Eye (tissue), 1 donor: Measurements from ENCODE around the gene ECM2.
A peak's percentile ranks its signal among the peaks of the same experiment; 100 is the strongest.

Experiments
- DNase-seq: peaks from one replicate; pipeline ENCODE4 v3.0.0-alpha.2; 2015

The ECM2 gene

DNA sequence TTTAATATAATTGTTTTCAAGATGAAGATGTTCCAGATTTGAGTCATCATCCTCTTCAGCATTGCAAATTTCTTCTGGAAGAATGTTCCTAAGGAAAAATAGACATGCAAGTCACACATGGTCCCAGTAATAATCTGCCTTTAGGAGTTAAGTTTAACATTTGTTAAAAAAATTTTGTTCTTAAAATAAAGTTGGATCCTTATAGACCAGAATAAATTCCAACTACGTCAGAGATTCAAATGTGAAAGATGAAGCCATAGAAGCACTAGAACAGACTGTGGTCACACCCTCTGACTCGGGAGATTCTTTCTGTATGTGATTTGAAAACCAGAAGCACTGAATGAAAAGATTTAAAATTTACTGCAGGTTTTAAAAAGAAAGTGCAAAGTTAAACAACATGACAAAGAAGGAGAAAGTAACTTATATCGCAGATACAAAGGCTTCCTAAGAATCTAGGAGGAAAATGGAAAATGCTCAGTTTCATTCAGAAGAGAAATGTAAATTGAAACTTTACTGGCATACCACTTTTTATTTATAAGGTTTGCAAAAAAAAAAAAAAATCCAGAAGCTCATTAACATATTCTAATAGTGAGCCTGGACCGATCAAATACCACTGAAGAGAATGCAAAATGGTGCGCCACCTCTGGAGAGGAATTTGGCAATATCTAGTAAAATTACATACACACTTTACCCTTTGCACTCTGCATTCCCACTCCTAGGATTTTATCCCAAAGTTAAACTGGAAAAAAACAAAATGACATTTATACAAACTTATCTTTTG is 39.2 kb downstream of the ECM2 start:
- DNase-seq: no peak

DNA sequence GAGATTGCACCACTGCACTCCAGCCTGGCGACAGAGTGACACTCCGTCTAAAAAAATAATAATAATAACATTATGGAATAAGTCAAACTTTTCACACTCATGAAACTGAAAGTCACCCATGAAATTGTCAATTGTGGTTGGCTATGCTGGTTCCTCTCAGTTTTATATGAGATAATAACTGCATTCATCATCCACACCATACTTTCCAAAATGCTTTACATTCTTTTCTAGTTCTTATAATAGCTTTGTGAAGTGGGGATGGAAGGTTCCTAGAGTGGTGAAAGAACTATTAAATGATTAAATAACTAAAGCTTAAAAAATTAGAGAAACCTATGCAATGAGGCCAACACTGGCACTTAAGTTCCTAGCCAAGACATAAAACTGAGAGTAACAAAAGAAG is 40.9 kb downstream of the ECM2 start:
- DNase-seq: no peak

DNA sequence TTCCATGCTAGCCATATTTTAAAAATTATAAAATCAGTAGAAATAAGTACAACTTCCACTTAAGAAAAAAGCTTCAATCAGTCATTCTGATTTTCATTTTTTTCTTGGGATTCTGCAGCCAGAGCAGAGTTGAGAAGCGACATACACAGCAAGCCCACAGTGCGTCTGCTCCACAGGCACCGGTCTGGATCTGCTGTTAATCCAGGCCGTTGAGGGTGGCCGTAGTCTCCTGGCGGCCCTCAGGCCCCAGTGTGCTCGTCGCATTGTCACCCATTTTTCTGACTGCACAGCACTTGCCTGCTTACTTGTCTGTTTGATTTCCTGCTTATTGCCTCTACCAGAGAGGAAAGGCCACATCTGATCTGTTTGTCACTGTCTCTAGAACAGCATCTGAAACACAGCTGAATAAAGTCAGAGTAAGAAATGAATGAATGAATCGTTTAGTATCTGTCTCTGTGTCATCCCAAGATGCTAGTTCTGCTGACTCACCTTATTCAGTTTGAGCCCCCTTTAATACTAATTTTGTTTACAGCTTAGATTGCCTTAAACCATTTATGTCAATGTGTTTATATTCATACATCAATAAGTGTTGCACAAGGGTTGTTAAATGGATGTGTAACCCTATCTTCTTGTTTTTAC is 41.9 kb downstream of the ECM2 start:
- no peak for DNase-seq

DNA sequence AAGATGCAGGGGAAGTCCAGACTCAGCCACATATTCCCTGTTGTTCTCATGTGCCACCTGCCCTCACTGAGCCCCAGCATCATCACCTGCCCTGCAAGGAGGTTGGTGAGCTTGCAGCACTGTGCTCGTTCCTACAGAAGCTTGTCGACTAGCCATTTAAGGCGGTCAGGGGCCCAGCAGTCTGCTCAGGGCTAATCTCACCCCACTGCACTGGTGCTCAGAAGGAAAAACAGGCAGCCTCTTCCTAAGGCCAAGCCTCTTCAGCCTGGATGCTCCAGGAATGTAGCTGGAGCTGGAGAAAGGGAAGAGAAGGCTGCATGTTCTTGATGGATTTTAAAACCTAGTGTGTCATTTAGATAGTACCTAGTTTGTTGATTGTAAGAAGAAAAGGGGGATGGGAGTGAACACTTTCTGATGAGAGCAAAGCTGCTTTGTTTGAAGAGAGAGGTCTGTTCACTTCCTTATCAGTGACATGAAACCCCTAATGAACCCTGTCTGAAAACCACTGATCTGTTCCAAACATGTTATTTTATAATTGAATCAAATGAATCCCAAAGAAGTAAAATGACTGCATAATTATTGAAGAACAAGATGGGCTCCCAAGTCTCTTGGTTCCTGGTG is 42.9 kb downstream of the ECM2 start:
- no peak for DNase-seq

DNA sequence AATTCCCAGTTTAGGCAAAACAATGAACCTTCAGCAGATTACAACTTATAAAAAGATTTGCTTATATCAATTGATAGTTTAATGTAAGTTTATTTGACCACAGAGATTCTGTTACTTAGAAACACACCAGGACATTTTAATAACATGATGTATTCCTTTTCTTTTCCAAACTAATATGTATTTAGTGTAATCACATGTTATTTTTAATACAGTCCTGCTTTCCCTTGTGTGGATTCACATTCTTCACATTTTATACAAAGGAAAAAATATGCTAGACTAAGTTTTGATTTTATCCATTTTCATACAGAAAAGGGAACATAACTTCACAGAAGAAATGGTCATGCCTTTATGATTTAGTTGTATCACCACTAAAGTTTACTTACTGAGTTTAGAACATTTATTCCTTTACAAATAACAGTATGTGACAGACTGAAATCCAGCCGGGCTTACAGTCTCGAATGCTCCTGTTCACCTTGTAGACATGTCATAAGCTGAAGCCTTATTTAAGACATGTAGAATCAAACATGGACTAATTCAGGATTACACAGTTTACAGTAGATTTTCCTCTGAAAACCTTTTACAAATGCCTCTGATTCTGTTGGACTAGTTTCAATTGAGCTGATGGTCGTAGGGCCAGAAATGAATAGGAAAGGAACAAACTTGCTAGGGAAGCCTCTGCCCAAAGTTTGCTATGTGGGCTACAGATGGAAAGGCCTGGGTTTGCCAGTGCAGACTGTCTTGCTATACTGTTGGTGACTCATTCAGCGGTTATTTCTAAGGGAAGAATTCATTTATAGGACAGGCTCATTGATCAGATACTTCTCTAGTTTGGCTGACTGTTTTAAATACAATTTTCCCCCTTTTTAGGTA is 46.9 kb downstream of the ECM2 start:
- DNase-seq: no peak

DNA sequence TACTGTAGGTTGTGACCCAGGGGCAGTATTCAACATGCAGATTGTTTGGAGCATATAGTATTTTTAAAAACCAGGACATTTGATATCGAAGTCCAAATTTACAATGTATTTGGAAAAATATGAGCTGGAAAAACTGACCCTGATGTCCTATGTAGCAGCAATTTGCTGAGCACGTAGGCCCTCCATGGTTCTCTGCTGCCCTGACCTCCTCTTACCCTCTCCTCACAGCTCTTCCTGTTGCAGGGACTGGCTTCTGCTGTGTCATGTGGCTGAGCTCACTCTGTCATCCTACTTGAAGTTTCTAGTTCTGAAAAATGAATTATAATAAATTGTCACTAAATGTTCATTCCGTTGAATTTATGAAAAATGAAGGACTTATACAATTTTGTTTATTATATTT is 49.4 kb downstream of the ECM2 start:
- no peak for DNase-seq

DNA sequence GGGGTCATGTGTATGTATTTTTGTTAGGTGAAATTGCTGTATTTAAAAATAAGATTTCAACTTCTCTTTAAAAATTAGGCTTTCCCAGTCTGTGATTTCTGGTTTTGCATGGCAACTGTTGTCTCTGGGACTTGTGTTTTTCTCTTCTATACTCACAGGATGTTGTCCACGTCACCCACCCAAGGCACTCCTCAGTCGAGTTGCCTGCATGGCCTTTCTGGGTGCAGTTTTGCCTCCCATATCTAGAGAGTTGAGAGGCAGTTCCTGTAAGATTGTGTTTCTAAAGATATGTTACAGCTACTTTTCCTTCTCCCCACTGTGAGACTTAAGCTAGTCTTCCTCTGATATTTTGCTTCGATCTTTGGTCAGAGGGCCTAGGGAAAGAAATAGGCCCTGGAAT is 51.2 kb downstream of the ECM2 start:
- DNase-seq: no peak

DNA sequence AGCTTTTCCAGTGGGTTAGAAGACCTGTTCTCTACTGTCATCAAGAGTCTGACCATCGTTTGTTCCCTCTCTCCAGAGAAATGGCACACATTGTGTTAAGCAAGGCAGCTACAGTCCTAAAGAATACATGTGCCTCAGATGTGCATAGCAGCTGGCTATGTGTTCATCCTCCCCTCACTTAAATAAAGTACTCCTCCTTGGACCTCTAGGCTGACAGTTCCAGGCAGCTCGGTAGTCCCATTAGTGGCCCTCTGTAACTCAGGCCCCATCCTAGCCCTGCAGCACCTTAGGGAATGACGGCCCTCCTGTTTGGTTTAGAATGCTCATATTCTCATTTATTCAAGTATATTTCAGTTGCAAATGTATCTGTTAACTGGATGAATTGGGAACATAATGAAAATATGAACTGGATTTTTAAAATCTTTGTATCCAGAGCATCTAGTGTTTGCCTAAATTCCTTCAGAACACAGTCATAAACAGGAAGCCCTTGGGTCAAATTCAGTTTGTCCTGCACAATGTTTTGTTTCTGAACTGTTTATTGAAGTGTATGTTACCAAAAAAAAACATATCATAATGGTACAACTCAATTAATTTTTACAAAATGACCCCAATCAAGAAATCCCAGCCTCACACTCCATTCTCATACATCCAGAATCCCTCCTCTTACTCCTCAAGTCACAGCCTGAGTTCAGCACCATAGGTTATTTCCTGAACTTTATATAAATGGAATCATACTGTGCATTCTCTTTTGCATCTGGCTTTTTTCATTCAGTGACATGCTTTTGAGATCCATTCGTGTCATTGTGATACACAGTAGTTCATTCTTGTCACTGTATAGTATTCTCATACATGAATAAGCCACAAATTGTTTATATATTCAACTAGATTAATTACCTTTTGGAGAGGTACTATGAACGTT is 51.9 kb downstream of the ECM2 start:
- no peak for DNase-seq

DNA sequence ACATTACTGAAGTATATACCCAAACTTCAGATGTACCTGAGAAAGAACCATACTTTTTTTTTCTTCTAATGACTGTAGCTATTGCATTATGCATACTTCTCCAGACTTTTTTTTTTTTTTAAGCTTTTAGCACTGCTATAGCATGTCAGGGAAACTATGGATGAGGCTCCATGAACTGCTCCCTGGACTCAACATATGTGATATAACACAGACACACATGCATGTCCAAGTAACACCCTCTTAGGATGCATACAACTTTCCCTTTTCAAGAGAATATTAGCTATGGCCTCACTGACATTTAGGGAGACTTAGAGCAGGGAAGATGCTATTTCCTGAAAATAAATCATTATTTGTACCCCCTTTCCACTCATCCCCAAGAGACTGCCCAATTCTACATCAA is 53.0 kb downstream of the ECM2 start:
- DNase-seq: no peak

DNA sequence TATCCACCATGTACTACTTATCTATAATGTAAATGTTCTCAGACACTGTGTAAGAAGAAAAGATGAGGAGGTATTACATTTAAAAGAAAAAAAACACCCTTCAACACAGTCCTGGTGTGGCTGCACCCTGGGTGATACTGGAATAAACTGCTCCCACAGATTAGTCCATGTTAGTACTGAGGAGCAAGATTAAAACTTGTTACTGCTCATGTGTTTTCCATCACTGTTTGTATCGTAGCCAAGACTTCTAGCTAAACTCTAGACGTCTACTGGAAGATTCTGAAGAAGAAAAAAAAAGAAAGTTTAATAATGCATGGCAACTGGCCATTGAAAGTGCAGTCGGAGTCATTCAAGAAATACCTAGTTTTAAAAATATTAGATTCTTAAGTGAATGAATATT is 53.5 kb downstream of the ECM2 start, which contains the start of gene ASPN:
TSS of gene ASPN (minus strand) at position 178 of the 400 bp plus-strand sequence.
- DNase-seq: peak; percentile 77

DNA sequence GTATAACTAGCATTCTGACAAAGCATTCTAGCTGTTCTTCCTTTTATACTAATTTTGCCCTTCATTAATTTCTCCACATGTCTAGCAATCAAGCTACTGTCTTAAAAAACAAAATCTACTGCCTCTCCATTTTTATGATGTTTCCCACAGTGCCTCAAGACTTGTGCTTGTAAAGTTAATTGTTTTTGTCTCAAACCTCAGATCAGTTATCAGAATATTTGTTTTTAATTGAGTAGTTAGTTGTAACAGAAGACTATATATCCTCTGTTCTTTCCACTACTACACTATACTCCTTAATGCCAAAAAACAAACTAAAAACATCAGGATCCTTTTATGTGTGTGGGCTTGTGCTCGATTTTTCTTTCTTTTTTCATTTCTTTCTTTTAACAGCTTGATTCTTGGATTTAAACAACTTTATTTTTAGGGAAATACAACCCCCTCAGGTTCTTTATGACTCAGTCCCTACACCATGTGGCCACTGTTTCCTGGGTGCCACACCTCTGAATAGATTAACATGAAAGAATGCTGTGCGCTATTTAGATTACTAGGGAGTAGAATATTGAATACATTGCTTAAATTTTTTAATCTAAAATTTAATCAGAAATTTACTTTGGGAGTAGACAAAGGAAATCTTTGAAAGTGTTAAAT is 54.7 kb downstream of the ECM2 start:
- DNase-seq: no peak

DNA sequence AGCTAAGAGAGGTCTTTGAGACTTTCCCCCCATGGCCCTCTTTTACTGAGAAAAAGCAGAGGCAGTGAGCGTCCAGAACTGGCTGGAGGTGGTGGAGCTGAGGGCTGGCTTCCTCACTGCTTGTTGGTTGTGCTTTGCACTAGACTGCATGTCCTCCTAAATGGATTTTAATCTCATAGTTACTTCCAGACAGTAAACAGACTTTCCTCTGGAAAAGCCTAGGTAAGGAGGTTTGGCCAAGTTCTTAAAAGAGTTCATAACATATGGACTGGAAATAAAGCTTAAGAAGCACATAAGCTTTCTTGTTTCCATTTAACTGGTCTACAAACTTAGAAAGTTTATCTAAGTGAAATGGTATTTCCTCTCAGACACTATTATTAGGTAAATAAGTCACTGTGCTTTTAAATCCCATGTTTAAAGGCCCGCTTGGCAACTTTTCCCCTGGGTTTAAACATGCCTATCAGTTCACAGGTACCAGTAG is 55.5 kb downstream of the ECM2 start:
- peak; percentile 23 for DNase-seq

DNA sequence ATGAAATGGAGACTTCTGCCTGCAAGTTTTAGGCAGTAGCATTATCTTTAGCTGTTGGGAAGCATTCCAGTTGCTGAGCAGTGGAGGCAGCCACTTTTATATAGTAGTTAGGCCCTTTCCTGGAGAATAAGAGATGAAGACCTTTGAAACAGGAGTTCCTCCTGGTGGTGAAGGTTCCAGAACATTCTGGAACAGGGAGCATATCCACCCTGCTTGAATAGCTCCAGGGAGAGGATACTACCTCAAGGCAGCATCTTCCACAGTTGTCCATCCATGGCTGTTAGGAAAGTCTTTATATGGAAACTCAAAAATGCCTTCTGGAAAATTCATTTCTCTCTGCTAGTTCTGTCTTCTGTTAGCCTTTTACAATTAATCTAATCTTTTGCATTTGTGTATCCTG is 56.4 kb downstream of the ECM2 start:
- no peak for DNase-seq

DNA sequence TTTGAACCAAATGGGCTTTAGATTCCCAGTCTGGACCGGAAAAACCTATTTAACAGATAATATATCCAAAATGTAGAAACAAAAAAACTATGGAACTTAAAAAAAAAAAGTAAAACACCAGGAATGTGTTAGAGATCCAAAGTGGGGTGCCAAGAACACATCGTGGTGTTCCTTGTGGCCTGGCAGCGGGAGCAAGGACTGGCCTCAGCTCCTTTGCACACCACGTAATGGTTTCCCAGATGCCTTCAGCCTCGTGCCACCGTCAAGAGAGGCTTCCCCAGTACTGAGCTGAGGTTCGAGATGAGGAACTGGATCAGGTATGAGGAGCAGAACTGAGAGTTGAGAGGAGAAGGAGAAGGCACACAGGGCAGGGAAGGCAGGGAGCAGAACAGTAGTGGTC is 57.0 kb downstream of the ECM2 start:
- no peak for DNase-seq

DNA sequence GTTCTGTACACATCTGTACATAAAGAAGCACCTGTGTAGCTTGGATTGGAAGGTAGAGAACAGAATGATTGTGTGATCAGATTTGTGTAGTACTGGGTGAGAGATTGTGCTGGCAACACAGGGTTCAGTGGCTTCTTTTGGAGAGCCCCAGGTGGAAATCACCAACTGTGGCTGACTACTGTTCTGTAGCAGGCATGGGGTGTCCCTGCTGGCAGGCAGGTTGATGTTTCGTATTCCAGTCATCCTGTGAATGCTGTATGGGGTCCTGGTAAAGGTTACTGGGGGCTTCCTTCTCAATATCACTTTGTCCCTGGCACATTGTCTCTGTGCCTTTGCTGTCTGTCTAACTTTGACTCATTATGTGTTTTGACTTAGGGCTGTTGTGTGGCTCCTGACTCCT is 58.8 kb downstream of the ECM2 start:
- no peak for DNase-seq

DNA sequence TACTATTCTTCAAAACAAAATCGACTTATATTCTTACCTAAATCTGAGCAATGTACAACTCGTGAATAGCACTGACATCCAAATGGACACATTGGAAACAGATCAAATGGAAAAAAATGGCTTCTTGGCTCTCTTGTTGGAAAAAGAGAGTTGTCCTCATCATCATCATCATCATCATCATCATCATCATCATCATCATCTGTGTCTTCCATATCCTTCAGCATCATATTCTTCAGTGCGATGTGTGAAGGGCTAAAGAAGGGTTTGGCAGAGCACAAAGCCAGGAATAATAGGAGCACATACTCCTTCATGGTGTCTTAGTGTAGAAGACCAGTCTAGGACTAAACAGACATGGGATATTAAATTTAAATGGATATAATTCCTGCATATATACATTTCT is 61.2 kb downstream of the ECM2 start:
- DNase-seq: no peak

DNA sequence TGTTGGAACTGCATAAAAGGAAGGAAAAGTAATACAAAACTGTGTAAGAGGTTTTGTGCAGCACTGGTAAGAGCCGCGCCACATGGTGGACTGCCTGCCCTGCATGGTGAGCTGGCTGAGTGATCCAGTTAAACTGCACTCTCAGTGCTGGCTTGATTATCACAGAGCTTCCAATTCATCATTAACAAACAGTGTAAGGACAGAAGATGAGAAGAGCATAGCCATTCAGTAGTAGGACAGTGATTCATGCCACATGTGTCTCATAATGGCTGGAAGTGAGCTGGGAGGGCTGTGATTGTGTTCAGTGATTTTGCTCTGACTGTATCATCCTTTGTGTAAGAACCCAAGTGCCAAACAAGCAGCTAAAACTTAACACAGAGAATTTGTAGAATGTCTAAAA is 67.6 kb downstream of the ECM2 start:
- DNase-seq: no peak

DNA sequence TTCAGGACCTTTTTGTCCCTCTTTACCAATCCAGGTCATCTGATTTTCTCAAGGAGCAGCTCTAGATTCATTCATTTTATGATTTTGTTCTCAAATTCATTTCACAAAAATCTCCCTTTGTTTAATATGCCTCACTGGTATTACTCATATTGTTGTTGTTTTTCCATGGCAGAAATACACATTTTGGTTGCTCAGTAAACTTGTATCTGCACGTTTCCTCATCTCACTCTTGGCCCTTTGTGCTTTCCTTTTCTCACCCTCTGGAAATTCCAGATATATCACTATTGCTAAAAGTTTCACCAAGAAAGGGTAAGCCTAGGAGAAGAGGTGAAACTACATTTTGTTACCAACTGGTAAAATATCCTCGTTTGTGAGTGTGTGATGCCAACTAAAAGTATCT is 68.3 kb downstream of the ECM2 start:
- no peak for DNase-seq

DNA sequence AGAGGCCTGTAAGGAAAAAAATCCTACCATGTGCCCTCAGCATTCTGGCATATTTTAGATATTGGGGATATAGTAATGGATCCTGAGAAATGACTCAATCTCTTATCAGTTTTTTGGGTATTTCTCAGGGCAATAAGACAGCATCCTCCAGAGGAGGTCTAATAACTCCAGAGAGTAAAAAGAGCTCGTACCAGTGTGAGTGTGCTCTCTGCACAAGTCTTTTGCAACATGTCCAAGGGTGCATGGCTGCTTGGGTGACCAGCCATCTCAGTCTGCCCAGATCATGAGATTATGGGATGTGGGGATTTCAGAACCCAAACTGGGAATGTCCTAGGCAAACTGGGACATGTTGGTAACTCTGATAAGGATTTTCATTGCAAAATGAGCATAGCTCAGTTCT is 68.7 kb downstream of the ECM2 start:
- no peak for DNase-seq

DNA sequence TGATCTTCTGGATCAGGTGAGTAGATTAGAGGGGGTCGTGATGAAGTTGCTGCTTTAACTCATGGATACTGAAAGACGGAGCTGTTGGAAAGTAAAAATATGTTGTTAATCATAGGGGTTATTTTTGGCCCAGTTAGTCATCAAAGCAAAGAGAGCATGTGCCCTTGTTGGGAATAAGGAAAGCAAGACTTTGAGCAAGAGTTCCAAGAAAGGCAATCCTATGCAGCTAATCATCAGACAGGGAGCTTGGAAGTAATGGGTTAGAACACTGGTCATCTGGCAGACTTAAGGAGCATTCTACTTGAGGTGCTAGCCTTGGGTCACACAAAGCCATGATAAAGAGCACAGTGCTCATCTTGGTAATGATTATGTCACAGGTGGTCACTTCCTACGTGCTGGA is 71.8 kb downstream of the ECM2 start:
- no peak for DNase-seq

DNA sequence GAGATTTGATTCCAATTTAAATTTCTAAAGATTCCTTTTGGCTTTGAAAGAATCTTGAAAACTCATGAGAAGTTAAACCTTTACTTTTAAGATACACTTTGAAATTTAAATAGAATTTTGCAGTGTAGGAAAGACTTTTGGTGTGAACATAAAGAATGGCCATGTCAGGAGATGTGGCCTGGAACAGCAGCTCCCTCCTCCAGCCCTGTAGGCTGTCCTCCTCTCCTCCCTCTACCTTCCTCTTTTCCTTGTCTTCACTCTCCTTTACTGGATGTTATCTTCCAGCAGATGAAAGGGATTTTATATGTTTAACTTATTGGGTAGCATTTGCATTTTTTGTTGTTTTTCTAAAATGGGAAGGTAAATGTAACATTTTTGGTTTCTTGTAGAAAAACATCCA is 72.4 kb downstream of the ECM2 start:
- no peak for DNase-seq

DNA sequence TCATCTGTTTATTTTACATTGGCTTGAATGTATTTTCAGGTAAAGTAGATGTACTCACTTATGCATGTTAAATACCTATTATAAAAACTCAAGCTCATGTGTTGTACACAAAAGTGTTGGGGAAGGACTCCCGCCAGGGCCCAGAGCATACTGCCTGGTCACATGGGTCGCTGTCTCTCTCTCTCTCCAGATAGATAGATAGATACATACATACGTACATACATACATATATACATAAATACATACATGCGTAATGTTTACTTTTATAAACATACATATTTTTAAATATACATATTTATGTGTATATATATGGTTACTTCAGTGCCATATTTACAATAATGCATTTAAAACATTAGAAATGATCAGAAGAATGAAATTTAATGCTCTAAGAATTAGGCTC is 78.2 kb downstream of the ECM2 start:
- DNase-seq: no peak
